ENCODE measurements around the gene LIM2.
"Not testable (repeated sequence)": the region's sequence is repeated elsewhere in the genome, so short reads cannot be mapped to it uniquely, and the experiment has no call there.

Gene LIM2

GRCh38 chr19:51387924-51388389 is at the start of gene LIM2:
Gene LIM2, minus strand, starts transcription at chr19:51387974. Its CDS starts 531 bp downstream, at chr19:51387443.
- no peak for DNase-seq (ENCODE audit: low read depth)

GRCh38 chr19:51434456-51434855 is 46.7 kb upstream of the LIM2 start:
- no peak for DNase-seq (ENCODE audit: low read depth)

GRCh38 chr19:51433043-51433442 is 45.3 kb upstream of the LIM2 start:
- no peak for DNase-seq (ENCODE audit: low read depth)

GRCh38 chr19:51431124-51431523 is 43.4 kb upstream of the LIM2 start:
- no peak for DNase-seq (ENCODE audit: low read depth)

GRCh38 chr19:51430221-51430620 is 42.4 kb upstream of the LIM2 start:
- no peak for DNase-seq (ENCODE audit: low read depth)

GRCh38 chr19:51427201-51427600 is 39.4 kb upstream of the LIM2 start:
- no peak for DNase-seq (ENCODE audit: low read depth)

- DNase-seq (ENCODE audit: low read depth), result peak; percentile 43
Observed at GRCh38 chr19:51422053-51422448, 34.3 kb upstream of the LIM2 start.

GRCh38 chr19:51421229-51422052 is 33.7 kb upstream of the LIM2 start:
- no peak for DNase-seq (ENCODE audit: low read depth)

GRCh38 chr19:51420511-51420910 is 32.7 kb upstream of the LIM2 start:
- not testable (repeated sequence) for DNase-seq (ENCODE audit: low read depth)

GRCh38 chr19:51418707-51419106 is 30.9 kb upstream of the LIM2 start:
- DNase-seq (ENCODE audit: low read depth), result no peak

GRCh38 chr19:51417810-51418157 is 30.0 kb upstream of the LIM2 start:
- no peak for DNase-seq (ENCODE audit: low read depth)

- no peak for DNase-seq (ENCODE audit: low read depth)
Observed at GRCh38 chr19:51417107-51417809, 29.5 kb upstream of the LIM2 start, which contains the start of gene SIGLEC10. Gene SIGLEC10, minus strand, starts transcription at chr19:51417642. Its CDS starts 61 bp downstream, at chr19:51417581.

- DNase-seq (ENCODE audit: low read depth), result not testable (repeated sequence)
Observed at GRCh38 chr19:51416422-51416821, 28.6 kb upstream of the LIM2 start.

- DNase-seq (ENCODE audit: low read depth), result no peak
Observed at GRCh38 chr19:51415187-51415586, 27.4 kb upstream of the LIM2 start.

- no peak for DNase-seq (ENCODE audit: low read depth)
Observed at GRCh38 chr19:51410950-51411748, 23.4 kb upstream of the LIM2 start.

- DNase-seq (ENCODE audit: low read depth), result no peak
Observed at GRCh38 chr19:51407511-51408131, 19.8 kb upstream of the LIM2 start.

GRCh38 chr19:51402117-51402516 is 14.3 kb upstream of the LIM2 start:
- DNase-seq (ENCODE audit: low read depth), result no peak

- DNase-seq (ENCODE audit: low read depth), result not testable (repeated sequence)
Observed at GRCh38 chr19:51399936-51400335, 12.2 kb upstream of the LIM2 start.

GRCh38 chr19:51399231-51399630 is 11.5 kb upstream of the LIM2 start:
- DNase-seq (ENCODE audit: low read depth), result no peak

GRCh38 chr19:51398096-51398704 is 10.4 kb upstream of the LIM2 start:
- DNase-seq (ENCODE audit: low read depth), result no peak

- DNase-seq (ENCODE audit: low read depth), result not testable (repeated sequence)
Observed at GRCh38 chr19:51397453-51397852, 9.7 kb upstream of the LIM2 start.

Measured in T-helper 22 cell (primary cell).